ENCODE measurements around the gene STPG4.

STPG4 gene

DNA sequence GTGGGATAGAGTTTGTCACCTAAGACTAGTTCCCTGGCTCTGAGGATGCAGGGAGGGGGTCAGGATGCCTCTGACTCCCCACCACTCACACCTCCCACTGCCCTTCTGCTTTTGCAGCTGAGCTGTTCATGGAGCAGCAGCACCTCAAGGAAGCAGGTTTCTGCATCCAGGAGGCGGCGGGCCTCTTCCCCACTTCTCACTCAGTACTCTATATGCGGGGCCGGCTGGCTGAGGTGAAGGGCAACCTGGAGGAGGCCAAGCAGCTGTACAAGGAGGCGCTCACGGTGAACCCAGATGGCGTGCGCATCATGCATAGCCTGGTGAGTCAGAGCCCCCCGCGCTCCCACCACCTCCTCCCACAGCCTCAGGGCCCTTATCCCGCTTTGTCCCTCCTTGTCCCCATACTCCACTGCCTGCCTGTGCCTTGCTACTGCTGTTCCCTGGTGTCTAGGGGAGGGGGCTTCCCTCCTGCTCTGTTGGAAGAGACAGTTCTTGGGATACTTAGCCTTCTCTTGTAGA is 94.4 kb downstream of the STPG4 start:
- Histone ChIP-seq H3K36me3 (ENCODE audit: insufficient read depth, low read length) (no peaks in the 10 kb centered on the region; the same call in 1 of the 2 replicates), H3K27me3 (ENCODE audit: insufficient read depth, low read length) (no peaks in the 10 kb centered on the region), H3K4me1 (ENCODE audit: insufficient read depth, low read length) (peaks cover 34% of the 10 kb centered on the region), H3K9ac (ENCODE audit: low read depth, low read length) (no peak overlapping the region), H3K4me3 (ENCODE audit: low read length) (no peak overlapping the region), H3K9me3 (ENCODE audit: insufficient read depth, low read depth, low read length) (no peaks in the 10 kb centered on the region), H3K27ac (ENCODE audit: low read depth, low read length) (no peak overlapping the region)
- WGBS, result 84% methylated on average over 11 of the region's 11 CpGs

DNA sequence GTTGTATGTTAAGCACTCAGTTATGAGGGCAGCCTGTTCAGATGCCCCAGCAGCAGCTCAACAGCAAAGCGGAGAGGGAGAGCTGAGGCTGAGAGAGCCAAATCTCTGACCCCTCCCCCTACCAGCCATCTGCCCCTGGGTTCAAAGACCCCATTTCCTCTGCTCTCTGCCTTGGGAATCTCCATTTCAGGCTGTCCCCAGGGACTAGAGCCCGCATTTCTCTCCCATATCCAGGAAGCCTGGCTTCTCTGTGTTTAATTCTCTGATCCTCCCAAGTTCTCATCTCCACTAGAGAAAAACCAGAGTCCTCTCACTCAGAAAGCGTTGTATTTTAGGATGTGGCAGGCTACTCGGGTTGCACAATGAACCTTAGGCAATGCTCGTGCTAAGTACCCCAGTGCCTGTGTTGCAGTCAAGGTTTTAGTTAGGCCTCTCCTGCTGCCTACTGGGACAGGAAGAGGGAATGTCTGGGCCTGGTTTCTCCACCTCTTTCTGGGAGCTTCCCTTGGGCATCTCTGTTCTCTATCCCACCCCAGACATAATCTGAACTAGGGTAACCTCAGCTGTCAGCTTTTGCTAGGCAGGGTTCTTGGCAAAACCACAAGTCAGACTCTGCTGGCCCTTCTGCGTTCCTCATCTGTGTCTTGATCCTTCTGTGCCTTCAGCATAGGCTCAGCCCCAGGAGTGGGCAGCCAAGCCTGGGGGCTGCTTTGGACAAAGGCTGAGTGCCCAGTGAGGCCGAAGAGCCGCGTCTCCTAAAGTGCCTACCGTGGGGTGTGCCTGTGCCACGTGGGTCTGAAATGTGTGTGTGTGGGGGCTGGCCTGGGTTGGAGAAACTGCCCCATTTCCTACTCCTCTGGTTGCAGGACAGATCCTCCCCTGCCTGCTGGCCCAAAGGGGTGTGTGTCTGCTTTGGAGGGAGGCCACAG is 96.8 kb downstream of the STPG4 start:
- Histone ChIP-seq H3K27me3 (ENCODE audit: insufficient read depth, low read length) (no peaks in the 10 kb centered on the region), H3K36me3 (ENCODE audit: insufficient read depth, low read length) (0 out of 2 replicates have a peak, but pooled peaks cover 5% of the 10 kb centered on the region), H3K4me1 (ENCODE audit: insufficient read depth, low read length) (peaks cover 27% of the 10 kb centered on the region), H3K27ac (ENCODE audit: low read depth, low read length) (no peak overlapping the region), H3K9me3 (ENCODE audit: insufficient read depth, low read depth, low read length) (no peaks in the 10 kb centered on the region), H3K4me3 (ENCODE audit: low read length) (no peak overlapping the region), H3K9ac (ENCODE audit: low read depth, low read length) (peak overlapping the region; percentile 4; the same call in 1 of the 2 replicates)
- WGBS, result 89% methylated on average over 11 of the region's 11 CpGs

DNA sequence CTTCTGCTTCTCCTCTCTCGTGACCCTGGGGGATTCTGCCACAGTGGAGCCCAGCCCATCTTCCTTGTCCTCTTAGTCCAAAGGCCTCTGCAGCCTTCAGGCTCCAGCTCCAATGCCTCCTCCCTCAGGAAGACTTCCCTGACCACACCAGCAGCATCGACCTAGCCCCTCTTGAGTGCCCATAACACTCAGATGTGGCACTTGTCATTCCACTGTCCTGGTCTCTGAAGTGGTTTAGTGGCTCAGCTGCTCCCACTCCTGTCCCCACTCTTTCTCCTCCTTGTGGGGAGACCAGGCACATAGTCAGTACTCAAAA is 97.5 kb downstream of the STPG4 start:
- 87% methylated on average over 2 of the region's 2 CpGs for WGBS
- no peaks in the 10 kb centered on the region for H3K27me3 ChIP-seq (ENCODE audit: insufficient read depth, low read length)
- no peak overlapping the region for H3K27ac ChIP-seq (ENCODE audit: low read depth, low read length)
- H3K36me3 ChIP-seq (ENCODE audit: insufficient read depth, low read length), result 0 out of 2 replicates have a peak, but pooled peaks cover 5% of the 10 kb centered on the region
- no peak overlapping the region for H3K4me3 ChIP-seq (ENCODE audit: low read length)
- 0 out of 2 replicates have a peak overlapping the region, but pooled peaks have one; percentile 4 for H3K9ac ChIP-seq (ENCODE audit: low read depth, low read length)
- peaks cover 22% of the 10 kb centered on the region for H3K4me1 ChIP-seq (ENCODE audit: insufficient read depth, low read length)
- no peaks in the 10 kb centered on the region for H3K9me3 ChIP-seq (ENCODE audit: insufficient read depth, low read depth, low read length)

DNA sequence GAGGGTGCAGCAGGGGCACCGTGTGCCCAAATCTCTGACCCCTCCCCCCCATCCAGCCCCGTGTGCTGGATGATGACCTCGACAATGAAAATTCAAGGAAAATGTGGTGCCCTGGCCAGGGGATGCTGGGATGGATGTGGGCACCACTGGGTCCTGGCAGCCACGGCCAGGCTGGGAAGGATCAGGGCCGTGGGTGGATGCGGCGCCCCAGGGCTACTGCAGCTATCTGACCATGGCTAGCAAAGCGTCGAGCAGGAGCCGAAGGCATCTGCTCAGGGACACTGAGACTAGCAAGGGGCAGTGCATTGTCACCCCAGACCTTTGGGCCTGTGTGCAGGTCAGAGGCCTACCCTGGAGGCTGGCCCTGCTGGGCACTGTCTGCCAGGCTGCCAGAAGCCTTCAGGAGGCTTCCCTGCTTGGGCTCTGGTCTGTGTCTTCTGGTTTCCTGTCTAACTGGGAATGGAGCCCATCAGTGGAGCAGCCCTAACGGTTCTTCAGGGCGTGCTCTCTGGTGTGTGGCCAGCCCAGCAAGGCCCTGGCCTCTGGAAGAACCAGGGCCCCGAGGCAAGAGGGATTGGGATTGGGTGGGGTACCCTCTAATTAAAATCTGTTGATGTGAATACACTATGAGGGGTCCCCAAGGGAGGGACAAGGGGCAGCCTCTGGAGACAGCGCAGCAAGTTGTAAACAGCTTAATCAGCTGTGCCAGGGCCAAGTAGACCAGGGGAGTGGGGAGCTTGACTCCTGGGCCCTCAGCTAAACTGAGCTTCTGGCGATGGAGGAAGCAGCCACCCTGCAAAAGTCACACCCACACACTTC is 98.0 kb downstream of the STPG4 start:
- 0 out of 2 replicates have a peak, but pooled peaks cover 5% of the 10 kb centered on the region for H3K36me3 ChIP-seq (ENCODE audit: insufficient read depth, low read length)
- H3K9ac ChIP-seq (ENCODE audit: low read depth, low read length), result 0 out of 2 replicates have a peak overlapping the region, but pooled peaks have one; percentile 33
- peaks cover 21% of the 10 kb centered on the region for H3K4me1 ChIP-seq (ENCODE audit: insufficient read depth, low read length)
- no peaks in the 10 kb centered on the region for H3K27me3 ChIP-seq (ENCODE audit: insufficient read depth, low read length)
- H3K9me3 ChIP-seq (ENCODE audit: insufficient read depth, low read depth, low read length), result no peaks in the 10 kb centered on the region
- no peak overlapping the region for H3K27ac ChIP-seq (ENCODE audit: low read depth, low read length)
- 89% methylated on average over 15 of the region's 15 CpGs for WGBS
- H3K4me3 ChIP-seq (ENCODE audit: low read length), result no peak overlapping the region

DNA sequence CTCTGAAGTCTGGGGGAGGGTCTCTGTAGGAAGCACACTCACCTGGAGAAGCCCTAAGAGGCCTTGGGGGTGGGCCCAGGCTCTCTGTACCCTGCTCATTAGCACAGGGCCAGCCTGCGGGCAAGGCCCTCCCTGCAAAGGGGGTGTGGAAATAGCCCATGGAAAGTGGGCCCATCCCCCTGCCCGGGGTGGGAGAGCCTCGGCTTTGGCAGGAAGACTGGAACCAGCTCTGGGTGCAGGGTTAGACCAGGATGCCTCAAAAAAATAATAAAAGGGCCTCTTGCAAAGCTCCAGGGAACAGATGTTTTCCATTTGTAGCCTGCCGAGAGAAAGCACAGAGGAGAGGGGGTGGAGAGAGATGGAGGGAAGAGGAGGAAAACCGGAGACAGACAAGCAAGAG is 98.7 kb downstream of the STPG4 start:
- WGBS, result 56% methylated on average over 5 of the region's 5 CpGs
- no peaks in the 10 kb centered on the region for H3K27me3 ChIP-seq (ENCODE audit: insufficient read depth, low read length)
- H3K9ac ChIP-seq (ENCODE audit: low read depth, low read length), result 0 out of 2 replicates have a peak overlapping the region, but pooled peaks have one; percentile 33
- H3K4me1 ChIP-seq (ENCODE audit: insufficient read depth, low read length), result peaks cover 21% of the 10 kb centered on the region
- H3K27ac ChIP-seq (ENCODE audit: low read depth, low read length), result no peak overlapping the region
- 0 out of 2 replicates have a peak, but pooled peaks cover 5% of the 10 kb centered on the region for H3K36me3 ChIP-seq (ENCODE audit: insufficient read depth, low read length)
- H3K9me3 ChIP-seq (ENCODE audit: insufficient read depth, low read depth, low read length), result no peaks in the 10 kb centered on the region
- no peak overlapping the region for H3K4me3 ChIP-seq (ENCODE audit: low read length)

DNA sequence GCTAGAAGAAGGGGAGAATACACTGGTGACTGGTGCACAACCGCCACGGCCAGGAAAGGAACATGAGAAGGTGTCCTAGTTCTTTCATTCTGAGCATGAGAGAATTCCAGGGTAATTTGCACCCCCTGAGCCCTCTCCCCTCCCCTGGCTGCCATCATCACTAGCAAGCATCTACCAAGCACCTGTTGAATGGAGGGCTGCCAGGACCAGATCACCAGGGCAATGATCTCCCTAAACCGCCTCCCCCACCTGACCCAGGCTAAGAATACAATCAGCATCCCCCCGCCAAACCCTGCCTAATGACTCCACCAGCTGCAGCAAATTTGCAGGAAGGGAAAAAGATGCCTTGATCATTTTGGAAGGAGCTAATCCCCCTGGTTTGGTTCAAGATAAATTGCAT is 100.2 kb downstream of the STPG4 start:
- Histone ChIP-seq H3K36me3 (ENCODE audit: insufficient read depth, low read length) (peaks cover 15% of the 10 kb centered on the region; the same call in 1 of the 2 replicates), H3K4me3 (ENCODE audit: low read length) (no peak overlapping the region), H3K27me3 (ENCODE audit: insufficient read depth, low read length) (no peaks in the 10 kb centered on the region), H3K9ac (ENCODE audit: low read depth, low read length) (no peak overlapping the region), H3K4me1 (ENCODE audit: insufficient read depth, low read length) (peaks cover 21% of the 10 kb centered on the region), H3K9me3 (ENCODE audit: insufficient read depth, low read depth, low read length) (no peaks in the 10 kb centered on the region), H3K27ac (ENCODE audit: low read depth, low read length) (no peak overlapping the region)
- WGBS, result 90% methylated on average over 4 of the region's 4 CpGs

DNA sequence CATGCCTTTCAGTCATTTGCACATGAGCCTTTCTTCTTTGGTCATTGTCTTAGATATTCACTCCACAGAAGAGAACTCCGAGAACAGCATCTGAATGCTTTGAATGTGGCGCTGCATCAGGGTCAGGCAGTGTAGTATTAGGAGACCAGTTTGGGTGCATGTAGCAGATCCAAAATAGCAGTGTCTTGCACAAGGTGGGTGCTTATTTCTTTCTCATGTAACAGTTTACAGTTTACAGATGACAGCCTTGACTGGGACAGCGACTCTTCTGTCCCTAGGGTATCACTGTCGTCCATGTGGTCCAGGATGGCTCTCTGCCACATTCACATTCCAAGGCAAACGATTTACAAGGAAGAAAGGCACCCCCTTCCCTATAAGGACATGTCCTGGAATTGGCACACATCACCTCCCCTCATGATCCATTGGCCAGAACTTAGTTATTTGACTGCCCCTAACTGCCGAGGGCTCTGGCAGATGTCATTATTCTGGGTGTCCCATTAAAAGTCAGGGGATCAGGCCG is 101.0 kb downstream of the STPG4 start:
- H3K36me3 ChIP-seq (ENCODE audit: insufficient read depth, low read length), result peaks cover 15% of the 10 kb centered on the region; the same call in 1 of the 2 replicates
- no peaks in the 10 kb centered on the region for H3K9me3 ChIP-seq (ENCODE audit: insufficient read depth, low read depth, low read length)
- H3K4me3 ChIP-seq (ENCODE audit: low read length), result no peak overlapping the region
- no peak overlapping the region for H3K9ac ChIP-seq (ENCODE audit: low read depth, low read length)
- no peaks in the 10 kb centered on the region for H3K27me3 ChIP-seq (ENCODE audit: insufficient read depth, low read length)
- H3K27ac ChIP-seq (ENCODE audit: low read depth, low read length), result no peak overlapping the region
- peaks cover 24% of the 10 kb centered on the region for H3K4me1 ChIP-seq (ENCODE audit: insufficient read depth, low read length)
- 92% methylated on average over 7 of the region's 7 CpGs for WGBS

DNA sequence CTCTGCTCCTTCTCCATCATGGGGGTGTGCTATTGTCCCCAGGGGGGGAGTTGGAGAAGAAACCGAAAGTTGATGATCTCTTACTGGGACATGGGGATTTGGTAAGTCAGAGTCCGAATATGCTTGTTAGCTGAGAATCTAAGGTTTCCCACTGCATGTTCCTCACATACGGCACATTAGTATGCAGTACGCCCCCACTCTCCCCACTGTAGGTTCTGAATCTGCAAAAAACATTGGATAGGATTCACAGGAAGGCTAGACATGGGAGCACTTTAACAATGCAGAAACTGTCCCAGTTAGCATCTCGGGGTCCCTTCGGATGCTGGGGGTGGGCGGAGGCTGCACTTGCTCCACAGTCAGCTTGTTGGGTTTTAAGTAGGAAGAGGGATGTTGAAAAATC is 102.3 kb downstream of the STPG4 start:
- WGBS, result 94% methylated on average over 7 of the region's 7 CpGs
- H3K27ac ChIP-seq (ENCODE audit: low read depth, low read length), result no peak overlapping the region
- no peak overlapping the region for H3K4me3 ChIP-seq (ENCODE audit: low read length)
- H3K9me3 ChIP-seq (ENCODE audit: insufficient read depth, low read depth, low read length), result no peaks in the 10 kb centered on the region
- H3K27me3 ChIP-seq (ENCODE audit: insufficient read depth, low read length), result no peaks in the 10 kb centered on the region
- peaks cover 21% of the 10 kb centered on the region for H3K4me1 ChIP-seq (ENCODE audit: insufficient read depth, low read length)
- peaks cover 15% of the 10 kb centered on the region; the same call in 1 of the 2 replicates for H3K36me3 ChIP-seq (ENCODE audit: insufficient read depth, low read length)
- H3K9ac ChIP-seq (ENCODE audit: low read depth, low read length), result no peak overlapping the region

DNA sequence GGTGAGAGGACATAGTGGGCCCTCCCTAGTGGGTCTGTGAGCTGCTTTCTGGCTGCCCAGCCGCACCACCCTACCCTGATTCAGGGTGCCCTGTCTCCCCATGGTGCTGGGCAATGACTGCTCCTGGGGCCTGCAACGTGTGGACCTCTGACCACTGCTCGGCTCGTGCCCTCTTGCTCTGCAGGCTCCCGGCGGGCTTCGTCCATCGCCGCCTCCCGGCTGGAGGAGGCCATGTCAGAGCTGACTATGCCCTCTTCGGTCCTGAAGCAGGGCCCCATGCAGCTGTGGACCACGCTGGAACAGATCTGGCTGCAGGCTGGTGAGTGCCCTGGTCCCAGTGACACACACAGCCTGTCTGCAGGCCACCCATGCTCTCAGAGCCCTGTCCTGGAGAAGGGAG is 103.5 kb downstream of the STPG4 start:
- Histone ChIP-seq H3K27me3 (ENCODE audit: insufficient read depth, low read length) (no peaks in the 10 kb centered on the region), H3K27ac (ENCODE audit: low read depth, low read length) (no peak overlapping the region), H3K4me3 (ENCODE audit: low read length) (no peak overlapping the region), H3K4me1 (ENCODE audit: insufficient read depth, low read length) (peaks cover 13% of the 10 kb centered on the region), H3K9ac (ENCODE audit: low read depth, low read length) (no peak overlapping the region), H3K9me3 (ENCODE audit: insufficient read depth, low read depth, low read length) (no peaks in the 10 kb centered on the region), H3K36me3 (ENCODE audit: insufficient read depth, low read length) (peaks cover 15% of the 10 kb centered on the region; the same call in 1 of the 2 replicates)
- WGBS, result 96% methylated on average over 12 of the region's 12 CpGs

DNA sequence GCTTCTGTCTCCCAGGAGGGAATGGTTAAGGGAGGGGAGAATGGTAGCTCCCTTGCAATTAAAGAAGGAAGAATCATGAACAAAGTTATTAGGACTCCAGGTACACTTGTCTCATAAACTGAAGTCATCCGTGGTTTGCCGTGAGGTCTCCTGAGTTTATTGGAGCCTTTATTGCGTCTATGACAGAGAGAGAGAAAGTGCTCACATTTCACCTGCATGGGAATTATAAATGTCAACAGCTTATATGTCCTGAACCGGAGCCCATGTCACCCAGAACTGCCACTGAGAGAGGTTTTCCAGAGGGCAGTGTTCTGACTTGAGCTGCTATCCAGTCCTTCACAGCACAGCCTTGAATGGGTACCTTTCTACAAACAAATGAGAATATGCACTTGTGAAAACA is 104.3 kb downstream of the STPG4 start:
- Histone ChIP-seq H3K27me3 (ENCODE audit: insufficient read depth, low read length) (no peaks in the 10 kb centered on the region), H3K9ac (ENCODE audit: low read depth, low read length) (no peak overlapping the region), H3K4me3 (ENCODE audit: low read length) (no peak overlapping the region), H3K4me1 (ENCODE audit: insufficient read depth, low read length) (peaks cover 6% of the 10 kb centered on the region; the same call in 1 of the 2 replicates), H3K36me3 (ENCODE audit: insufficient read depth, low read length) (peaks cover 15% of the 10 kb centered on the region; the same call in 1 of the 2 replicates), H3K27ac (ENCODE audit: low read depth, low read length) (no peak overlapping the region), H3K9me3 (ENCODE audit: insufficient read depth, low read depth, low read length) (no peaks in the 10 kb centered on the region)
- WGBS, result 94% methylated on average over 4 of the region's 4 CpGs
